HG03039 (cell line): Measurements from ENCODE around the gene PRSS1.
"Not testable (repeated sequence)": the region's sequence is repeated elsewhere in the genome, so short reads cannot be mapped to it uniquely, and the experiment has no call there.

Source experiments
- ATAC-seq: cut with Tn5 transposase; IDR thresholded peaks from one replicate; pipeline ENCODE4 v1.9.1; 2021; ENCODE audit warnings: mild to moderate bottlenecking, moderate library complexity; ENCODE audit not compliant: unreplicated experiment

PRSS1 gene

GRCh38 chr7:142749218-142749993 lies at the start of gene PRSS1:
TSS of gene PRSS1 (plus strand) at chr7:142749472. CDS start at chr7:142749485, 13 bp downstream.
- ATAC-seq: no peak

GRCh38 chr7:142700935-142701334 lies 48.3 kb upstream of the PRSS1 start:
- not testable (repeated sequence) for ATAC-seq

- no peak for ATAC-seq
Measured at GRCh38 chr7:142703655-142704305, 45.5 kb upstream of the PRSS1 start.

- not testable (repeated sequence) for ATAC-seq
Measured at GRCh38 chr7:142708726-142709125, 40.5 kb upstream of the PRSS1 start.

- ATAC-seq: no peak
Measured at GRCh38 chr7:142709921-142710320, 39.4 kb upstream of the PRSS1 start.

- ATAC-seq: no peak
Measured at GRCh38 chr7:142711196-142711595, 38.1 kb upstream of the PRSS1 start.

- ATAC-seq: no peak
Measured at GRCh38 chr7:142711746-142712616, 37.3 kb upstream of the PRSS1 start.

GRCh38 chr7:142712617-142712957 lies 36.7 kb upstream of the PRSS1 start:
- no peak for ATAC-seq

GRCh38 chr7:142714375-142714774 lies 34.9 kb upstream of the PRSS1 start:
- no peak for ATAC-seq

- ATAC-seq: no peak
Measured at GRCh38 chr7:142716596-142716995, 32.7 kb upstream of the PRSS1 start.

GRCh38 chr7:142717453-142717852 lies 31.8 kb upstream of the PRSS1 start:
- no peak for ATAC-seq

GRCh38 chr7:142718313-142718712 lies 31.0 kb upstream of the PRSS1 start:
- ATAC-seq: no peak

- no peak for ATAC-seq
Measured at GRCh38 chr7:142720172-142720773, 29.0 kb upstream of the PRSS1 start.

GRCh38 chr7:142720986-142721385 lies 28.3 kb upstream of the PRSS1 start:
- no peak for ATAC-seq

- no peak for ATAC-seq
Measured at GRCh38 chr7:142722248-142722794, 27.0 kb upstream of the PRSS1 start.

- peak; percentile 64 for ATAC-seq
Measured at GRCh38 chr7:142733271-142733670, 16.0 kb upstream of the PRSS1 start.

- ATAC-seq: peak; percentile 91
Measured at GRCh38 chr7:142739923-142740492, 9.3 kb upstream of the PRSS1 start.

GRCh38 chr7:142740786-142741185 lies 8.5 kb upstream of the PRSS1 start:
- no peak for ATAC-seq

GRCh38 chr7:142741932-142742331 lies 7.3 kb upstream of the PRSS1 start:
- ATAC-seq: not testable (repeated sequence)

- no peak for ATAC-seq
Measured at GRCh38 chr7:142745091-142745635, 4.1 kb upstream of the PRSS1 start.
